Sigmoid colon (tissue), 7 donors: Measurements from ENCODE around the gene GPR157. TPM values are rescaled to one million over a fixed set of nuclear protein-coding genes. Genes with fewer than 3 reads are reported as not detected.
A peak's percentile ranks its signal among the peaks of the same experiment; 100 is the strongest.

Source experiments
- DNase-seq: peaks from one replicate; pipeline ENCODE4 v3.0.0-alpha.2; 2019
- H3K27ac ChIP-seq, 4 donors: fragments of 200-600 bp; sonication (generic); one replicate each; pipeline ENCODE4 v1.5.1; 2016 to 2019; ENCODE audit warnings: mild to moderate bottlenecking in 1 of 4
- H3K27me3 ChIP-seq, 3 donors: fragments of 200-600 bp; sonication (generic); one replicate each; pipeline ENCODE4 v1.5.1; 2019; ENCODE audit warnings: mild to moderate bottlenecking in 1 of 3
- H3K36me3 ChIP-seq, 4 donors: fragments of 200-600 bp; sonication (generic); one replicate each; pipeline ENCODE4 v1.5.1; 2016 to 2019
- H3K4me1 ChIP-seq, 4 donors: fragments of 200-600 bp; sonication (generic); one replicate each; pipeline ENCODE4 v1.5.1; 2017 to 2019
- H3K4me3 ChIP-seq, 4 donors: fragments of 200-600 bp; sonication (generic); one replicate each; pipeline ENCODE4 v1.5.1; 2017 to 2019; ENCODE audit warnings: mild to moderate bottlenecking in 2 of 4, moderate library complexity in 1 of 4
- H3K9me3 ChIP-seq, 4 donors: fragments of 200-600 bp in 3 of 4; sonication (generic) in 3 of 4; one replicate each; pipeline versions ENCODE4 v1.5.1 to v1.6.1; 2013 to 2019
- CTCF ChIP-seq, 4 experiments: fragments of 450-650 bp in 3 of 4; fragments of 200-600 bp in 1 of 4; IDR thresholded peaks; one replicate each; pipeline ENCODE4 v1.5.1; 2016 to 2019; ENCODE audit warnings: antibody characterized with exemption in 4 of 4, mild to moderate bottlenecking in 3 of 4, moderate library complexity in 2 of 4
- EP300 ChIP-seq, 4 donors: sonication (generic); formaldehyde crosslinking; IDR thresholded peaks; one replicate each; pipeline ENCODE4 v1.6.1; 2017; ENCODE audit warnings: antibody characterized with exemption in 4 of 4
- POLR2A ChIP-seq, 2 donors: fragments of 450-650 bp; IDR thresholded peaks; one replicate each; pipeline ENCODE4 v1.6.1; 2016; ENCODE audit warnings: antibody characterized with exemption in 2 of 2, mild to moderate bottlenecking in 2 of 2, moderate library complexity in 2 of 2
- POLR2AphosphoS5 ChIP-seq, 4 donors: sonication (generic); formaldehyde crosslinking; IDR thresholded peaks; one replicate each; pipeline ENCODE4 v1.6.1; 2017; ENCODE audit warnings: antibody characterized with exemption in 4 of 4
- WGBS, 2 donors: extraction: QIAGEN DNeasy Blood & Tissue Kit; methylation state at CpG; one replicate each; pipeline ENCODE4 v1.1.7; 2013; 5-methylcytosine and 5-hydroxymethylcytosine counted together
- intact Hi-C: fragments of 100-400 bp; cut with DNase I; formaldehyde crosslinking; loops from one replicate; pipeline ENCODE4 v1.15.1; 2023
- polyA plus RNA-seq, 3 donors: library from polyadenylated mRNA; stranded (reverse); fragments of 200-250 nt; gene quantifications; one replicate each; pipeline ENCODE4 v1.2.3, GENCODE V29; 2013
- total RNA-seq, 4 donors: library from RNA; depleted of rRNA; stranded (reverse); fragments of >200 nt; gene quantifications; one replicate each; pipeline ENCODE4 v1.1.0, GENCODE V29; 2016
- donor health status: healthy with polysubstance abuse.
- donor health status: Bipolar disorder and iron deficiency.
- donor health status: healthy.

GPR157 gene
- total and polyA plus RNA-seq, 7 donors, result 0.92 to 3.7 (median 1.8) TPM

- Histone ChIP-seq H3K4me1 (peaks cover 0 to 6% (median 3%) of the 10 kb centered on the region in 4 donors), H3K36me3 (peaks cover 0 to 7% (median 0%) of the 10 kb centered on the region in 4 donors), H3K27me3 (no peaks in the 10 kb centered on the region), H3K4me3 (no peak overlapping the region), H3K9me3 (no peaks in the 10 kb centered on the region), H3K27ac (no peak overlapping the region)
- DNase-seq, result peak; percentile 57
- WGBS, 2 donors, result 43 to 80% methylated on average over 13 of the region's 13 CpGs
- TF ChIP-seq POLR2A (IDR thresholded peaks at IDR 0.05), result no peak
- TF ChIP-seq EP300 (IDR thresholded peaks at IDR 0.05), result no peak
- no peak for TF ChIP-seq CTCF (IDR thresholded peaks at IDR 0.05)
- TF ChIP-seq POLR2AphosphoS5 (IDR thresholded peaks at IDR 0.05), result no peak
- intact Hi-C loops, result loop anchor here (5.0 kb wide), 1 partner anchor 69 kb away; no protein-coding TSS in a partner anchor
Measured at GRCh38 chr1:9112961-9113880, 15.7 kb downstream of the GPR157 start.

DNA sequence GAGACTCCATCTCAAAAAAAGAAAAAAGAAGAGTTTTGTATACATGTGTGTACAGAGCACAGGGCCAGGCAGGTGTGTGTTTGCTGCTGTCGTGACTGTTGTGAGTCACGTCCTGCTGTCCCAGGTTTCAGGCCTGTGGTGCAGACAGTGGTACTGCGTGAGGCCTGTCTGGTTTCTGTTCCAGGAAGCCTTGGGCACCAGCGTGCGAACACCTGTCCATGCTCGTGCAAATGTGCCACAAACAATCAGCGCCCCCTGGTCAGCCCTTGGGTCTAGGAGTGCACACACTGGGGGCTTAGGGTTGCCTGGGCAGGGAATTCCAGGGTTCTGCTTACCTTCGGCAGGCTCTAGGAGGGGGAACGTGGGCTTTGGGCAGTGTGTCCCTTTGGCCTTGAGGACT lies 16.9 kb downstream of the GPR157 start:
- peak; percentile 60 for DNase-seq
- Histone ChIP-seq H3K4me3 (no peak overlapping the region), H3K36me3 (peaks cover 0 to 4% (median 0%) of the 10 kb centered on the region in 4 donors), H3K27me3 (no peaks in the 10 kb centered on the region), H3K4me1 (peaks cover 0 to 7% (median 3%) of the 10 kb centered on the region in 4 donors), H3K27ac (no peak overlapping the region), H3K9me3 (no peaks in the 10 kb centered on the region)
- intact Hi-C loops, result loop anchor here (2.0 to 5.0 kb wide), 2 partner anchors 70 to 85 kb away; no protein-coding TSS in a partner anchor
- WGBS, 2 donors, result 89 to 91% methylated on average over 9 of the region's 9 CpGs
- TF ChIP-seq POLR2A (IDR thresholded peaks at IDR 0.05) (no peak), CTCF (IDR thresholded peaks at IDR 0.05) (no peak), EP300 (IDR thresholded peaks at IDR 0.05) (no peak), POLR2AphosphoS5 (IDR thresholded peaks at IDR 0.05) (no peak)

DNA sequence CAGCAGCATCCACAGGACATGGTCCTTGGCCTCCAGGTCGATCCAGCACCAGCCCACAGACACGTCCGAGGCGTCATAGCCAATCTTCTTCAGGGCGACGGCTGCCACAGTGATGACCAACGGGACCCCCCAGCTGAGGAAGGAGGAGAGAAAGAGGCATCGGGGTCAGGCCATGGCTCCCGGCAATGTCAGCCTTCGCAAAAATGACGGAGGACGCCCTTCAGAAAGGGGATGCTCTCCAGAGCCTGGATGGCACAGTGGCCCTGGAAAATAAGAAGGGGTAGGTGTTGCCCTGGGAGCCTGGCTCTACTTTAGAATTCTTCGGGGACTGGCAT lies 17.6 kb downstream of the GPR157 start:
- peaks cover 0 to 4% (median 0%) of the 10 kb centered on the region in 4 donors for H3K36me3 ChIP-seq
- H3K9me3 ChIP-seq, result no peaks in the 10 kb centered on the region
- intact Hi-C loops, result loop anchor here (2.0 to 5.0 kb wide), 2 partner anchors 71 to 85 kb away; no protein-coding TSS in a partner anchor
- H3K27me3 ChIP-seq, result no peaks in the 10 kb centered on the region
- H3K4me1 ChIP-seq, result peaks cover 0 to 9% (median 3%) of the 10 kb centered on the region in 4 donors
- TF ChIP-seq POLR2AphosphoS5 (IDR thresholded peaks at IDR 0.05) (no peak), CTCF (IDR thresholded peaks at IDR 0.05) (no peak), POLR2A (IDR thresholded peaks at IDR 0.05) (no peak), EP300 (IDR thresholded peaks at IDR 0.05) (no peak)
- H3K4me3 ChIP-seq, result no peak overlapping the region
- no peak for DNase-seq
- no peak overlapping the region for H3K27ac ChIP-seq
- 93 to 94% methylated on average over 13 of the region's 13 CpGs for WGBS, 2 donors

DNA sequence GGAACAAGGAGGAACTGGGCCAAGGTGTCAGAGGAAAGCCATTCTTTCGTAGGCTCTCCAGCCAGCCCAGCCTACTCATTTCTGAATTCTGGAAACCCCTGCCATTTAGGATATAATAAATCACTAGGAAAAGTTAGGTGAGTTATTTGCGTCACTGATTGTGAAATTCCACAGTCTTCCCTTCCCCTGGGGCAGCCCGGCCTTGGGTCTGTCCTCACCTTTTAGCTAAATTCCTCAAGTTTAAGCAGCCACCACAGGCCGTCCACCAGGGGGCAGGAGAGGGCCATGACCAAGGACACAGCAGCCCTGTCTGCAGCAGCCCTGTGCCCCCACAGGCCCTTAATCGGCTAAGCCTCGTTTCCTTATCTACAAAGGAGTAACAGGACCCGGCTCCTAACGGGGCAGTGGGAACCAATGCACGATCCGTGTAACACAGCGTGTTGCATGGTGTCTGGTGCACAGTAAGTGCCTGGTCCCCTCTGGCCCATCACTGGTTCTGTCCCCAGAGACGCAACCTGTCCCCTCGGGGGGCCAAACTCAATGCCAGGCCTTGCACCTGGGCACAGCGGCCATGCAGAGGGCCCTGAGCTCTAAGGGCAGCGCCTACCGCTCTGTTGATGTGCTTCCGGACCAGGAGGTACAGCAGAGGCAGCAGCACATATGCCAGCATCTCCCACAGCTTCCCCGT lies 18.1 kb downstream of the GPR157 start:
- DNase-seq, result peak; percentile 93
- H3K4me1 ChIP-seq, result peaks cover 0 to 9% (median 3%) of the 10 kb centered on the region in 4 donors
- H3K36me3 ChIP-seq, result peaks cover 0 to 4% (median 0%) of the 10 kb centered on the region in 4 donors
- intact Hi-C loops, result loop anchor here (2.0 to 5.0 kb wide), 2 partner anchors 71 to 86 kb away; no protein-coding TSS in a partner anchor
- H3K9me3 ChIP-seq, result no peaks in the 10 kb centered on the region
- H3K4me3 ChIP-seq, result no peak overlapping the region
- TF ChIP-seq CTCF (IDR thresholded peaks at IDR 0.05), result peak; percentile 82 to 97 (median 88)
- peak in 1 of 4 donors; percentile 50 for TF ChIP-seq POLR2AphosphoS5 (IDR thresholded peaks at IDR 0.05)
- no peak for TF ChIP-seq POLR2A (IDR thresholded peaks at IDR 0.05)
- no peak for TF ChIP-seq EP300 (IDR thresholded peaks at IDR 0.05)
- H3K27me3 ChIP-seq, result no peaks in the 10 kb centered on the region
- WGBS, 2 donors, result 45 to 48% methylated on average over 18 of the region's 18 CpGs
- no peak overlapping the region for H3K27ac ChIP-seq
